ENCODE measurements around the gene ITPK1.
A peak's percentile ranks its signal among the peaks of the same experiment; 100 is the strongest.

ITPK1 gene

GRCh38 chr14:93003945-93004698 lies 111.6 kb downstream of the ITPK1 start:
- no peak for TF ChIP-seq CTCF (IDR thresholded peaks at IDR 0.05; ENCODE audit: low read depth, low read length)

GRCh38 chr14:93002851-93003298 lies 112.8 kb downstream of the ITPK1 start:
- H3K4me3 ChIP-seq (replicated peaks in 1 of 2; ENCODE audit: low read depth in 2 of 2, low read length in 2 of 2) = no peak overlapping the region
- no peak for DNase-seq (ENCODE audit: low read depth in 2 of 2)
- TF ChIP-seq CTCF (IDR thresholded peaks at IDR 0.05; ENCODE audit: low read depth, low read length) = no peak

More at GRCh38 chr14:93003945-93004698, 111.6 kb downstream of the ITPK1 start:
- no peak overlapping the region for H3K4me3 ChIP-seq (replicated peaks in 1 of 2; ENCODE audit: low read depth in 2 of 2, low read length in 2 of 2)
- DNase-seq (ENCODE audit: low read depth in 2 of 2) = peak in 1 of 2 donors; percentile 42

GRCh38 chr14:93002049-93002448 lies 113.7 kb downstream of the ITPK1 start:
- TF ChIP-seq CTCF (IDR thresholded peaks at IDR 0.05; ENCODE audit: low read depth, low read length) = no peak
- DNase-seq (ENCODE audit: low read depth in 2 of 2) = no peak
- no peak overlapping the region for H3K4me3 ChIP-seq (replicated peaks in 1 of 2; ENCODE audit: low read depth in 2 of 2, low read length in 2 of 2)

- no peak for TF ChIP-seq CTCF (IDR thresholded peaks at IDR 0.05; ENCODE audit: low read depth, low read length)
Observed at GRCh38 chr14:92998946-92999345, 116.8 kb downstream of the ITPK1 start.

GRCh38 chr14:92997343-92998061 lies 118.2 kb downstream of the ITPK1 start:
- DNase-seq (ENCODE audit: low read depth in 2 of 2) = no peak
- H3K4me3 ChIP-seq (replicated peaks in 1 of 2; ENCODE audit: low read depth in 2 of 2, low read length in 2 of 2) = no peak overlapping the region
- TF ChIP-seq CTCF (IDR thresholded peaks at IDR 0.05; ENCODE audit: low read depth, low read length) = no peak

More at GRCh38 chr14:92998946-92999345, 116.8 kb downstream of the ITPK1 start:
- no peak overlapping the region for H3K4me3 ChIP-seq (replicated peaks in 1 of 2; ENCODE audit: low read depth in 2 of 2, low read length in 2 of 2)
- no peak for DNase-seq (ENCODE audit: low read depth in 2 of 2)

- no peak overlapping the region for H3K4me3 ChIP-seq (replicated peaks in 1 of 2; ENCODE audit: low read depth in 2 of 2, low read length in 2 of 2)
- DNase-seq (ENCODE audit: low read depth in 2 of 2) = no peak
- TF ChIP-seq CTCF (IDR thresholded peaks at IDR 0.05; ENCODE audit: low read depth, low read length) = no peak
Observed at GRCh38 chr14:92995620-92996019, 120.1 kb downstream of the ITPK1 start.

All from cardiac fibroblast (primary cell).